Vagina (tissue), 2 donors: ENCODE data around the gene ABHD5. TPM values are rescaled to one million over a fixed set of nuclear protein-coding genes. Genes with fewer than 3 reads are reported as not detected.

Experiments
- DNase-seq, 2 donors: peaks; one replicate each; pipeline ENCODE4 v3.0.0-alpha.2; 2017; ENCODE audit errors: extremely low spot score in 2 of 2
- H3K27ac ChIP-seq: fragments of 200-600 bp; sonication (generic); one replicate; pipeline ENCODE4 v1.5.1; 2019
- H3K27me3 ChIP-seq: fragments of 200-600 bp; sonication (generic); one replicate; pipeline ENCODE4 v1.5.1; 2019
- H3K36me3 ChIP-seq, 2 donors: fragments of 200-600 bp; sonication (generic); one replicate each; pipeline ENCODE4 v1.5.1; 2017 to 2019
- H3K4me1 ChIP-seq: fragments of 200-600 bp; sonication (generic); one replicate; pipeline ENCODE4 v1.5.1; 2019
- H3K4me3 ChIP-seq, 2 donors: fragments of 200-600 bp; sonication (generic); 1 replicate in 1 of 2; 2 replicates in 1 of 2; pipeline ENCODE4 v1.5.1; 2016 to 2019
- H3K9me3 ChIP-seq: fragments of 200-600 bp; sonication (generic); one replicate; pipeline ENCODE4 v1.5.1; 2019
- CTCF ChIP-seq, 3 experiments: fragments of 450-650 bp in 2 of 3; fragments of 200-600 bp in 1 of 3; sonication (generic) in 1 of 3; IDR thresholded peaks; one replicate each; pipeline ENCODE4 v1.5.1; 2017 to 2019; ENCODE audit warnings: antibody characterized with exemption in 3 of 3, mild to moderate bottlenecking in 2 of 3, moderate library complexity in 2 of 3
- POLR2A ChIP-seq, 2 donors: fragments of 450-650 bp; IDR thresholded peaks; one replicate each; pipeline ENCODE4 v1.6.1; 2017; ENCODE audit warnings: antibody characterized with exemption in 2 of 2, mild to moderate bottlenecking in 2 of 2, moderate library complexity in 2 of 2
- POLR2AphosphoS5 ChIP-seq, 2 donors: sonication (generic); formaldehyde crosslinking; IDR thresholded peaks; one replicate each; pipeline ENCODE4 v1.9.0; 2017; ENCODE audit warnings: antibody characterized with exemption in 2 of 2, mild to moderate bottlenecking in 2 of 2, low read depth in 1 of 2; ENCODE audit not compliant: insufficient read depth in 1 of 2
- intact Hi-C: fragments of 100-400 bp; cut with DNase I; formaldehyde crosslinking; loops from one replicate; pipeline ENCODE4 v1.15.1; 2023
- total RNA-seq: library from RNA; depleted of rRNA; stranded (reverse); fragments of >200 nt; gene quantifications from one replicate; pipeline ENCODE4 v1.2.3, GENCODE V29; 2016

The ABHD5 gene
- total RNA-seq = 34.1 TPM

GRCh38 chr3:43690400-43691119 lies at the start of gene ABHD5:
ABHD5 (plus strand) TSS chr3:43690938; CDS start chr3:43690993, 55 bp downstream.
- peak in 1 of 2 donors; percentile 88 for TF ChIP-seq POLR2AphosphoS5 (IDR thresholded peaks at IDR 0.05; ENCODE audit: insufficient read depth in 1 of 2, low read depth in 1 of 2)
- no peak for TF ChIP-seq CTCF (IDR thresholded peaks at IDR 0.05)
- peak in 1 of 2 donors; percentile 98 for TF ChIP-seq POLR2A (IDR thresholded peaks at IDR 0.05)
- DNase-seq = peak; percentile 94 to 97
- Histone ChIP-seq H3K36me3 (no peaks in the 10 kb centered on the region), H3K4me3 (peak within 1 kb of the TSS; percentile 54 to 88), H3K27ac (peak within 1 kb of the TSS; percentile 94), H3K27me3 (no peaks in the 10 kb centered on the region), H3K9me3 (no peaks in the 10 kb centered on the region), H3K4me1 (peaks cover 33% of the 10 kb centered on the region)
- intact Hi-C loops = loop anchor here (5.0 kb wide), 1 partner anchor 77 kb away; no protein-coding TSS in a partner anchor

GRCh38 chr3:43641306-43642114 lies 49.2 kb upstream of the ABHD5 start:
- Histone ChIP-seq H3K4me3 (no peak overlapping the region), H3K4me1 (no peaks in the 10 kb centered on the region), H3K9me3 (no peaks in the 10 kb centered on the region), H3K27ac (no peak overlapping the region), H3K27me3 (no peaks in the 10 kb centered on the region), H3K36me3 (no peaks in the 10 kb centered on the region)
- TF ChIP-seq POLR2AphosphoS5 (IDR thresholded peaks at IDR 0.05; ENCODE audit: insufficient read depth in 1 of 2, low read depth in 1 of 2) (no peak), CTCF (IDR thresholded peaks at IDR 0.05) (no peak), POLR2A (IDR thresholded peaks at IDR 0.05) (no peak)
- no peak for DNase-seq
- intact Hi-C loops = no loop called here

GRCh38 chr3:43644443-43644842 lies 46.3 kb upstream of the ABHD5 start:
- Histone ChIP-seq H3K36me3 (no peaks in the 10 kb centered on the region), H3K27ac (no peak overlapping the region), H3K4me3 (no peak overlapping the region), H3K9me3 (no peaks in the 10 kb centered on the region), H3K27me3 (no peaks in the 10 kb centered on the region), H3K4me1 (no peaks in the 10 kb centered on the region)
- intact Hi-C loops = no loop called here
- TF ChIP-seq POLR2AphosphoS5 (IDR thresholded peaks at IDR 0.05; ENCODE audit: insufficient read depth in 1 of 2, low read depth in 1 of 2) (no peak), POLR2A (IDR thresholded peaks at IDR 0.05) (no peak), CTCF (IDR thresholded peaks at IDR 0.05) (no peak)
- no peak for DNase-seq

- Histone ChIP-seq H3K4me3 (no peak overlapping the region), H3K4me1 (no peaks in the 10 kb centered on the region), H3K36me3 (no peaks in the 10 kb centered on the region), H3K9me3 (no peaks in the 10 kb centered on the region), H3K27me3 (no peaks in the 10 kb centered on the region), H3K27ac (no peak overlapping the region)
- TF ChIP-seq POLR2AphosphoS5 (IDR thresholded peaks at IDR 0.05; ENCODE audit: insufficient read depth in 1 of 2, low read depth in 1 of 2) (no peak), CTCF (IDR thresholded peaks at IDR 0.05) (no peak), POLR2A (IDR thresholded peaks at IDR 0.05) (no peak)
- DNase-seq = no peak
- intact Hi-C loops = no loop called here
These were observed 43.2 kb upstream of the ABHD5 start for GRCh38 chr3:43647331-43648166.
